ENCODE measurements around the gene PHRF1.
A peak's percentile ranks its signal among the peaks of the same experiment; 100 is the strongest.

PHRF1 gene

DNA sequence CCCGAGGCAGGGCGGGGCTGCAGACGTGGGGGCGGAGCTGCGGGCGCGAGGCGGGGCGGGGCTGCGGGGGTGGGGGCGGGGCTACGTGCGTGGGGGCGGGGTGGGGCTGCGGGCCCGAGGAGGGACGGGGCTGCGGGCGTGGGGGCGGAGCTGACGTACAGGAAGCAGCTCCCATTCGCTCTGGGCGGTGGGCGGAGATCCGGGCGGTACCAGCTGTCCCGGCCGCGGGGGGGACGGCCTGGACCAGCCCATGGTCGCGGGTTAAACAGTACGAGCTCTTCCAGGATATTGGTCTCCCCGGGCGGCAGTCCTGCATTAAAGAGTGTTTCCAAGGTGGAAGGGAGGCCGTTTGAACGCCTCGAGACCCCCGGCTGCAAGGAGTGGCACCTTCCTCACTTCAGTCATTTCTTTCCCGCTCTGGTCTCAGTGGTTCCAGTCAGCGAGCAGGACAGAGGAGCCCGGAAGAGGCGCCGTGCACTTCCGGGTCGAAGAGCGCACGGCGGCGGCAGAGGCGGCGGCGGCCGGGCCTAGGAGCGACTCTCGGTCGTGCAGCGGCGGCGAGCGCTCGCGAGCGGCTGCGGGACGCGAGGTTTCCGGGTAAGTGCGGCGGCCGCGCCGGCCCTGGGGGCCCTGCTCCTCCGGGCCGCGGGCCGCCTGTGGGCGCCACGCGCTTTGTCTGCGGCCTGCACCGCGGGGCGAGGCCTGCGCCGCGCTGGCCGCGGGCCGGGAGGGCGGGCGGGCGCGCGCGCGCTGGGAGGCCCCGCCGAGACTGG, at the start of gene PHRF1:
PHRF1 (plus strand) TSS at position 475 of the 773 bp plus-strand sequence. CDS start 5,043 bp downstream, outside the sequence.
- DNase-seq (ENCODE audit: low spot score) = peak; percentile 93

DNA sequence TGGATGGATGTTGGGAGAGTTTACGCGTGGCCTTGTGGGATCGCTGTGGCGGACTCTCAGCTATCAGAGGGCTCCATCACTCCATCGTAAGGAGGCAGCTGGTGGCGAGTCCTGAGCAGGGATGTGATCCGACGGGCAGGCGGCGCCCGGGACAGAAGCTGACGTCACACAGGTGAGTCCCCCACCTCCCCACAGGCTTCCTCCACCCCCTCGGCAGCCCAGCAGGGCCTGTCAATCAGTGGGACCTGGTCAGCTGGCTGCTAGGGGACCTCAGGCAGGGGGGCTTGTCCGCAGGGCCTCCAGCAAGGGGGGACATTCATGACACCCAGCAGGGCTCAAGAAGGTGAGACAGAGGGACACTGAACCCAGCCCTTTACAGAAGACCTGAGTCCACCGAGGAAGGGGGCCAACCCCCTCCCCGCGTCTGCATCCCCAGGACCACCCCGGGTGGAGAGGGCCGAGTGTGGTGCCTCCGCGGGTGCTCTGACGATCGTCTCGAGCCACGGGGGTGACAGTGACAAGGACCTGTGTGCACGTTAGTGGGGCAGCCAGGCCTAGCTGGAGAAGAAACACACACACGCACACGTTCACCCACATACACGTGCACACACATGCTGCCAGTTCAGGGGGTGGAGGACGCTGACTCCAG, 48.0 kb upstream of the PHRF1 start:
- DNase-seq (ENCODE audit: low spot score) = no peak

GRCh38 chr11:528815-529727, 47.2 kb upstream of the PHRF1 start:
- DNase-seq (ENCODE audit: low spot score) = no peak

DNA sequence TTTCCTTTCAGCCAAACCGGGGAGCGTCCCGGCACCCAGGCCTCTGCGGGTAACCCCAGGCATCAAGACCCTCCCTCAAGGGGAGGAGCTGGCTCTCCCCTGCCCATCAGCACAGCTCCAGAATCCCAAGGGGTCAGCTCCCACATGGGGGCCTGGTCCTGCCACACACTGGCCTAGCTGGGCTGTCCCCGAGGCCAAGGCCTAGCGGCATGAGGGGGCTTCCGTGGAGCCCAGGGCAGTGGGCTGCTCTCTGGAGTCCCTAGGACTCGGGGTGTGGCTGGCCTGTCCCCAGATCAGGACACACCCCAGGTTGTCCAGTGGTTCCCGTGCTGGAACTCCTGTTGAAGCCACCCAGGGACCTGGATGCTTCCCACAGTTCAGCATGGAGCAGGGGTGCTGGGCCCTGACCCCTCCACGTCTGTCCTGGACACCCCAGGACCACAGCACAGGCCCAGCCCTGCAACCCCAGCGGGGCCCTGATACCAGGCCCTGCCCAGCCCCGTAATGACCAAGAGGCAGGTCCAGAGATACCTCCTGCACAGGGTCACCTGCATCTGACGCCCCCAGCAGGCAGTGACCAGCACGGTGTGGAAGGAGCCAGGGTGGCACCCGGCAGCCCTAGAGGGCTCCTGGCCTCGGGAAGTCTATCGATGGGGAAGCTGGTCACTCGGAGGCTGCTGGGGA, 46.4 kb upstream of the PHRF1 start:
- DNase-seq (ENCODE audit: low spot score) = no peak

- DNase-seq (ENCODE audit: low spot score) = no peak
Observed at GRCh38 chr11:530960-531831, 45.1 kb upstream of the PHRF1 start.

- no peak for DNase-seq (ENCODE audit: low spot score)
Observed at GRCh38 chr11:531919-532526, 44.2 kb upstream of the PHRF1 start.

- no peak for DNase-seq (ENCODE audit: low spot score)
Observed at GRCh38 chr11:532527-532985, 43.7 kb upstream of the PHRF1 start.

- DNase-seq (ENCODE audit: low spot score) = no peak
Observed at GRCh38 chr11:532986-533585, 43.2 kb upstream of the PHRF1 start.

GRCh38 chr11:533586-534395, 42.5 kb upstream of the PHRF1 start:
- DNase-seq (ENCODE audit: low spot score) = no peak

GRCh38 chr11:534396-535209, 41.7 kb upstream of the PHRF1 start:
- DNase-seq (ENCODE audit: low spot score) = no peak

GRCh38 chr11:535210-535518, 41.1 kb upstream of the PHRF1 start:
- DNase-seq (ENCODE audit: low spot score) = no peak

GRCh38 chr11:535519-536454, 40.5 kb upstream of the PHRF1 start, which contains the start of gene HRAS:
HRAS (minus strand) TSS chr11:535576.
- peak; percentile 91 for DNase-seq (ENCODE audit: low spot score)

GRCh38 chr11:536841-537621, 39.2 kb upstream of the PHRF1 start, which contains the start of gene LRRC56:
LRRC56 (plus strand) TSS chr11:537527; CDS start chr11:540685, 3,158 bp downstream.
- no peak for DNase-seq (ENCODE audit: low spot score)

- DNase-seq (ENCODE audit: low spot score) = no peak
Observed at GRCh38 chr11:537622-538430, 38.4 kb upstream of the PHRF1 start.

GRCh38 chr11:538431-539051, 37.7 kb upstream of the PHRF1 start:
- no peak for DNase-seq (ENCODE audit: low spot score)

Data from pons (tissue), 1 donor.